Endometrial microvascular endothelial cells (primary cell): ENCODE measurements around the gene DAND5. TPM values are rescaled to one million over a fixed set of nuclear protein-coding genes. Genes with fewer than 3 reads are reported as not detected.

Experiments used
- in situ Hi-C: cut with HindIII; loops from 2 replicates; pipeline ENCODE4 v1.10.0; 2017; ENCODE audit warnings: low sequenced_read_pairs, low pct_unique_long_range_greater_than_20kb; ENCODE audit errors: inconsistent ontology term
- total RNA-seq: library from RNA; depleted of rRNA; stranded (reverse); fragments of >200 nt; gene quantifications from one replicate; pipeline ENCODE4 v1.2.3, GENCODE V29; 2015; ENCODE audit errors: inconsistent ontology term

Gene DAND5
- total RNA-seq, 1 donor from 2014 or later, result not detected

- in situ Hi-C loops, result no loop called here
These were observed 33.0 kb downstream of the DAND5 start for GRCh38 chr19:13002166-13002898.

GRCh38 chr19:13003081-13003480 lies 33.7 kb downstream of the DAND5 start:
- in situ Hi-C loops, result no loop called here

- in situ Hi-C loops, result no loop called here
These were observed 34.9 kb downstream of the DAND5 start for GRCh38 chr19:13004273-13004672.

DNA sequence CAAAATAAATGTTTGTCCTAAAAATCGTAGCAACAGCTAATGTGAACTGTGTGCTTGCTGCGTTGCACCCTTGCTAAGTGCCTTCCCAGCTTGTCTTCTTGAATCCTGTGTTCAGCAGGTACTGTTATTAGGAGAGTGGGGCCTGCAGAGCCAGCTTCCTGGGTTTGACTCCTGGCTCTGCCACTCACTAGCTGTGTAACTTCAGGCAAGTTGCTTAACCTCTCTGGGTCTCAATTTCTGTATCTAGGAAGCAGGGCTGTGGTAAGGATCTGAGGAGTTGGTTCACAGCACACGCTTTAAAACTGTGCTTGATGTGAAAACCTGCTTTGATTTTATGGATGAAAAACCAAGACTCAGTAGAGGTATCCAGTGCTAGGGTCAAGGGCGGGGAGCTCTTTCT lies 35.9 kb downstream of the DAND5 start:
- in situ Hi-C loops, result no loop called here

DNA sequence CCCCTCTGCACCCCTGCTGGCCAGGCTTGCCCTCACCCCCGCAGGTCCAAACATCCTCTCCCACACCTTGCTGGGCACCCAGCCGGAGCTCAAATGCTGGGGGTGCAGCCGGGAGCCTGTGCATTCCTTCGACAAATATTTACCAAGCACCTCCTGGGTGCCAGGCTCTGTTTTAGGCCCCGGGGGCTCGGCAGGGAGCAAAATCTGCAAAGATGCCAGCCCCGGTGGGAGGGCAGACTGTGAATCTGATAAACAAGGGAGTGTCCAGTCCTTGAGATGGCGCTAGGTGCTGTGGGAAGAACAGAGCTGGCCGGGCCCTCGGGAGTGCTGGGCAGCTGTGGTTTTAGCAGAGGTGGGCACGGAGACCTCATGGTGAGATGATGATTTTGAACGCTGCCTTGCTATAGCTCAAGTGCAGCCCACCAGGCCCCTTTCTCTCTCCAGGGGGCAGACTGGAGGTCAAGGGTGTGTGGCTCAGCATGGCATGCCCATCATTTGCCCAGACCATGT lies 36.5 kb downstream of the DAND5 start:
- in situ Hi-C loops, result no loop called here

DNA sequence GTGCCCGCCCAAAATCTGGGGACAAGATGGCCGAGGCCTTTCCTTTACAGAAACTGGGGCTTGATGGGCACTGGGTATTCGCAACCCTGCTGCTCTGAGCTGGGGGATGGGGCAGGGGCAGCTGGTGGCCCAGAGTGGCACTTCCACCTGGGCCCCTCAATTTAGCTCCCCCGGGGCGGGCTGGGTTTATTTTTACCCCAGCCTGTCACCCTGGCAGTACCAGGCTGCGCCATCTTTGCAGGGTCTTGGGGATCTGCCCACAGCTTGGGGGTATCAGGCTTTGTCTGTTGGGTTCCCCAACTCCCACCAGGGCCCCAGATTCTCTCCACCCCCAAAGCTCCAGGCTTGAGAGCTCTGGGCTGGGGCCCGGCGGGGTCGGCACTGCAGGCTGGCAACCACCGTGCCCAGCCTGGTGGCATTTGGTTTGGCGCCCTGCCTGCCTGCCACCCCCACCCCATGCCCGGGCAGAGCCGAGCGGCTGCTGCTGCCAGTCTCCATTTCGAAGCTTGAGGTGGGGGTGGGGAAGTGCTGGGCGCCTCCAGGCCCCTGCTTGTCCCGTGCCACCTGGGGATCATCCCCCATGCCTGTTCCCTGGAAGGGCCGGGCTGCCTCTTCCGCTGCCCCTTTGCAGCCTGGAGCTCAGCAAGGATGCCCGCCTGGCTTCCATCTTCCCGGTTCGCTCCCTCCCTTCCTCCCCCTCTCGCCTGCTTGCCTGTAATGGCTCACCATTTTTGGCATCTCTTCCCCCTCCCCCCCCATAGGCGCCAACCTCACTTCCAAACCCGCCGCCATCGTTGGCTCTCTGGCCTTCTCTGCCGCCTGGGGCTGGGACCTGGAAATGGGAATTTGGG lies 37.3 kb downstream of the DAND5 start:
- in situ Hi-C loops, result no loop called here

GRCh38 chr19:13007292-13008045 lies 38.1 kb downstream of the DAND5 start:
- in situ Hi-C loops, result no loop called here

DNA sequence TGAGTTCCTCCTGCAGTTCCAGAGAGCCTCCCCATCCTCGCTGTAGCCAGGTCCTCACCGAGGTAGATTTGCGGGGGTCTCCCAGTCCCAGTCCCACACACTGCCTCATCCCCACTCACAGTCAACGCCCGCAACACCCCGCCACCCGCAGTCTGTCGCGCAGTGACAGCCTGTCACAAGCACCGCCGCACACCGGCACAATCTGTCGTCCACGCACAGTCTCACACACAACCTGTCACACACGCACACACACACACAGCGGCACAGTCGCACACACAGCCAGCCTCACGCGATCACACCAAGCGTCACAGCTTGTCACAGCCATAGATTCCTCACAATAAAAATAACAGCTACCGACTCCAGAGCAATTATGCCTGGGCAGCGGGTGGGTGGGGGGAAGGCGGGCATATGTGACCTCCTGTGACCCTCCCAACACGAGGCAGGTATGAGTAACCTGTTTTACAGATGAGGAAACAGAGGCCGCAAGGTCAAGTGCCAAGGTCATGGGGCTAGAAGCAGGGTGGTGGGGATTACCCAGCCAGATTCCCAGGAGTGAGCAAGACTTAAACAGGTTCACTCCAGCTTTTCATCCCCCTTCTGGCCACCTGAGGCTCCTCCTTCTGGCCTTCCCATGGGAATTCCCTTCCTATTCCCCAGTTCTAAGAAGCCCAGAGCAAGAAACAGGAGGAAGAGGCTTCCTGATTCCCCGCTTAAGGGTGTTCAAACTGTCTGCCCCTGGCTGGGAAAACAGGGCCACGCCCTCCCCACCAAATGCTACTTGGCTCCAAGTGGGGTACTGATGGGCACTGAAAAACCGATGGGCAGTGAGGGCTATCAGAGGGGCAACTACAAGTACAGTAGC lies 39.8 kb downstream of the DAND5 start:
- in situ Hi-C loops, result no loop called here

GRCh38 chr19:13010038-13010991 lies 40.9 kb downstream of the DAND5 start:
- in situ Hi-C loops, result no loop called here

- in situ Hi-C loops, result no loop called here
These were observed 41.7 kb downstream of the DAND5 start for GRCh38 chr19:13010992-13011652.

DNA sequence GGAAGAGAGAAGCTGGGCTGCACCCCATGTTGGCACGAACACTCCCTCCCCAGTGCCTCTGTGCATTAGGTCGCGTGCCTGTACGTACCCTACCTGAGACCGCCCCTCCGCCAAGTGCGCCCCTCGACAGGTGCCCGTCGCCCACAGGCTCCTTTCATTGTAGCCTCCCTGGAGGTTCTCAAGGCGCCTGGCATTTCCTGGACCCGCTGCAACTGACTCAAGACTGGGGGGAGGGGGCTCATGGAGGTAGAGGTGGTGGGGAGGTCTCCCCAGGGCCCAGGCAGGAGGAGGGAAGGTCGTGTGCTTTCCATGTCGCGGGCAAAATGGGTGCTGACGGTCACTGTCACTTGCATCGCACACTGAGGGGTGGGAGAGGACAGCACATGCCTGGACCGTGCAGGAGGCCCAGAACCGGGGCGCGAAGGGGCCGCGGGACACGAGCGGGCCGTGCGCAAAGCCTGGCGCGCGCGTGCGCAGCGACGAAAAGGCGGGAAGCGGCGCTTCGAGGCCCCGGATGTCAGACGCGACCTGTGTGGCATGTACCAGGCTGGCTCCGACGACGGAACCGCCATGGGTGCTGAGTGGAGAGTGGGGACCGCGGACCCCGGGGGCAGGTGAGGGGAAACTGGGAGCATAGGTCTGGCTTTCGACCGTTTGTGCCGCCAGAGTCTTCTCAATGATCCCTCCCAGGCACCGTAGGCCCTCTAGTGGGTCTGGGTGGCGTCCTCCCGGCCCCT lies 42.4 kb downstream of the DAND5 start:
- in situ Hi-C loops, result no loop called here

DNA sequence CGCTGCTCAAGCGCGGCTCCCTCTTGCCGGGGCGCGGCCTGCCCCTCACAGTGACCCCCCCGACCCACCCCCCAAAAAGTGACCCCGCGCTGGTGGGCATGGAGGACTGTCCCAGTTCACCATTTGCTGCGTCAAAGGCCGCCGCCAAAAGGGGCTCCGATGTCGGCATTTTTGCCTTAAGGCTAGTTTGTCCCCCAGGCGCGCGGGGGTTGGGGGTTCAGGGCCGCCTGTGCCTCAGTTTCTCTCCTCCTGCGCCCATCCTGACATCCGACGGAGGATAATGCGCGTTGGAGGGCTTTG lies 43.0 kb downstream of the DAND5 start:
- in situ Hi-C loops, result no loop called here

DNA sequence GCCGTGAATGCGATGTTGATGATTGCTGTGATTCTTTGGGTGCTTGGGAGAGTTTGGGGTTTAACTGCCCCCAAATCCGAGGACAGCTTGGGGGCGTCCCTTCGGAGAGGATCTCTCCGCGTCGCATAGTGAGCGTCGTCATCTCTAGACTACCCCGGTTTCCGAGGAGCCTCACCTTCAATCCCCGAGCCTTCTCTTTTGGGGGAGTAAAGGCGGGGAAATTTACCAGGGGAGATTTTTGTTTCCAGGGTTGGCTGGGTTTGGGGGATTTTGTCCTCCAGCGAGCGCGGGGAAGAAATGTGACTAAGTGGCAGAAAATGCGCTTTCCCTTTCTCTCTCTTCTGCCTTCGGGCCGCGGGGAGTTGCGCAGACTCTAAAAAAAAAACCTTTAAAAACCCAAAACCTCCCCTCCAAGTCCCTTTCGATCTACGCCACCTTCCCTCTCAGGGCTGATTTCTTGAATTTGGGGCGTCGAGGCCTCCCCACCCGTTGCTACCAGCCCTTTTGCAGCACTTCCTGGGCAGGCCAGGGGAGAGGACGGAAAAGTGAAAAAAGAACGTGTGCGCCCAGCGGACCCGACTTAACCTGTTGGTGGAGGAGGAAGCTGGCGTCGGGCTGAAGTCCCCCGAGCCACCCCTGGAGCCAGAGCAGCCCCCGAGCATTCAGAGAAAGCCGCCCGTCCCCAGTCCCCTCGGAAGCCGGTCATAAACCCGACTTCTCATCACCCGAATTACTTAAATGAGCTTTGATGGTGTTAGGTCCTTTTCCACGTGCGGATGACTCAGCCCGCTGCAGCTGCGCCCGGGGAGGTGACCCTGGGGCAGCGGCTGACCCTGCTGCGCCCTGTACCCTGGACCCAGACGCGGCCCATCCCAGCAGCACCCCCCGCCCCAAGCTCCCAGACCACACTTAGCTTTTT lies 43.6 kb downstream of the DAND5 start:
- in situ Hi-C loops, result no loop called here

DNA sequence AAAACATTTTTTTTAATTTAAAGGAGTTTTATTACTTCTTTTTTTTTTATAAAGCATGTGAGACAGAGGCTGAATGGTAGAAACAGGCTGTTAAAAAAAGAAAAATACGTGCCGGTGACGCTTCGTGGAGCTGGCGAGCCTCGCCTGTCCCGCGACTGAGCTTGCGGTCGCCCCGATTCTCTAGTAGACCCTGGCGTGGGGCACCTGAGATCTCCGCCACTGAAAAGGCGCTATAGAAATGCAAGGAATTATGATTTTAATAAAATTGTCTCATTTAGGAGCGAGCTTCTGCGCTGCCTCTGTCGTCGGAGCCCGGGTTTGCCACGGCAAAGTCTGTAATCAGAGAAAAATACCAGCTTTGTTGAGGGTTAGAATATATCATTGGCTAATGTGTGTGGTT lies 44.3 kb downstream of the DAND5 start:
- in situ Hi-C loops, result no loop called here

GRCh38 chr19:13014101-13014920 lies 44.9 kb downstream of the DAND5 start:
- in situ Hi-C loops, result no loop called here
